Tibial nerve (tissue), 4 donors: ENCODE data around the gene HECTD1. TPM values are rescaled to one million over a fixed set of nuclear protein-coding genes. Genes with fewer than 3 reads are reported as not detected.
"Not testable (repeated sequence)": the region's sequence is repeated elsewhere in the genome, so short reads cannot be mapped to it uniquely, and the experiment has no call there.

Source experiments
- DNase-seq, 2 donors: peaks; one replicate each; pipeline ENCODE4 v3.0.0-alpha.2; 2019; ENCODE audit warnings: low spot score in 2 of 2
- H3K27ac ChIP-seq, 4 donors: fragments of 200-600 bp; sonication (generic) in 3 of 4; one replicate each; pipeline ENCODE4 v1.5.1; 2017 to 2019; ENCODE audit warnings: mild to moderate bottlenecking in 1 of 4
- H3K27me3 ChIP-seq, 2 donors: fragments of 200-600 bp; sonication (generic) in 1 of 2; one replicate each; pipeline versions ENCODE4 v1.5.1 to v1.6.0; 2017 to 2019
- H3K36me3 ChIP-seq, 3 donors: fragments of 200-600 bp; sonication (generic); one replicate each; pipeline ENCODE4 v1.5.1; 2018 to 2019
- H3K4me1 ChIP-seq, 4 donors: fragments of 200-600 bp; sonication (generic) in 3 of 4; one replicate each; pipeline ENCODE4 v1.5.1; 2017 to 2019
- H3K4me3 ChIP-seq, 4 donors: fragments of 200-600 bp; sonication (generic) in 3 of 4; one replicate each; pipeline ENCODE4 v1.5.1; 2017 to 2019; ENCODE audit warnings: mild to moderate bottlenecking in 1 of 4, moderate library complexity in 1 of 4
- H3K9me3 ChIP-seq, 4 donors: fragments of 200-600 bp; sonication (generic) in 3 of 4; one replicate each; pipeline ENCODE4 v1.5.1; 2017 to 2019
- EP300 ChIP-seq, 2 donors: sonication (generic); formaldehyde crosslinking; IDR thresholded peaks; one replicate each; pipeline ENCODE4 v1.6.1; 2017; ENCODE audit warnings: antibody characterized with exemption in 2 of 2, mild to moderate bottlenecking in 1 of 2
- POLR2A ChIP-seq, 2 donors: fragments of 450-650 bp; IDR thresholded peaks; one replicate each; pipeline ENCODE4 v1.6.1; 2017; ENCODE audit warnings: antibody characterized with exemption in 2 of 2, mild to moderate bottlenecking in 2 of 2, moderate library complexity in 2 of 2
- WGBS, 2 donors: methylation state at CpG; one replicate each; pipeline ENCODE4 v1.1.5; 2018; 5-methylcytosine and 5-hydroxymethylcytosine counted together
- total RNA-seq, 4 donors: library from RNA; depleted of rRNA; stranded (reverse); fragments of >200 nt; gene quantifications; one replicate each; pipeline ENCODE4 v1.1.0, GENCODE V29; 2016
- TF ChIP-seq, protein P1 (sequence below), 5 experiments: fragments of 200-600 bp in 3 of 5; fragments of 450-650 bp in 2 of 5; sonication (generic) in 3 of 5; IDR thresholded peaks; one replicate each; pipeline ENCODE4 v1.5.1; 2016 to 2019; ENCODE audit warnings: antibody characterized with exemption in 5 of 5, mild to moderate bottlenecking in 3 of 5, moderate library complexity in 2 of 5

HECTD1 gene
- total RNA-seq, 4 donors from 2014 or later: 183 to 225 (median 207) TPM

DNA sequence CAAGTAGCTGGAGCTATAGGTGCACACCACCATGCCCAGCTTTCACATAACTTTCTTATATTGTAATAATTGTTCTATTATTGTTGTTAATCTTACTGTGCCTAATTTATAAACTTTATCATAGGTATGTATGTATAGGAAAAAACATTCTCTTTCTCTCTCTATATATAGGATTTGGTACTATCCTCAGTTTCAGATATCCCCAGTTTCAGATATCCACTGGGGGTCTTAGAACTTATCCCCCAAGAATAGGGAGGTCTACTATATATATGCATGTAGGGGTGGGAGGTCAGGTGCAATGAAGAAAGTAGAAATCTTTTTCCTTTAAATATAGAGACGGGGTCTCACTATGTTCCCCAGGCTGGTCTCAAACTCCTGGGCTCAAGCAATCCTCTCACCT, 110.5 kb downstream of the HECTD1 start:
- peaks cover 8 to 56% (median 17%) of the 10 kb centered on the region in 3 donors for H3K36me3 ChIP-seq
- no peak for DNase-seq
- H3K4me3 ChIP-seq: no peak overlapping the region
- TF ChIP-seq EP300 (IDR thresholded peaks at IDR 0.05) (no peak), POLR2A (IDR thresholded peaks at IDR 0.05) (no peak)
- TF ChIP-seq, protein P1, sequence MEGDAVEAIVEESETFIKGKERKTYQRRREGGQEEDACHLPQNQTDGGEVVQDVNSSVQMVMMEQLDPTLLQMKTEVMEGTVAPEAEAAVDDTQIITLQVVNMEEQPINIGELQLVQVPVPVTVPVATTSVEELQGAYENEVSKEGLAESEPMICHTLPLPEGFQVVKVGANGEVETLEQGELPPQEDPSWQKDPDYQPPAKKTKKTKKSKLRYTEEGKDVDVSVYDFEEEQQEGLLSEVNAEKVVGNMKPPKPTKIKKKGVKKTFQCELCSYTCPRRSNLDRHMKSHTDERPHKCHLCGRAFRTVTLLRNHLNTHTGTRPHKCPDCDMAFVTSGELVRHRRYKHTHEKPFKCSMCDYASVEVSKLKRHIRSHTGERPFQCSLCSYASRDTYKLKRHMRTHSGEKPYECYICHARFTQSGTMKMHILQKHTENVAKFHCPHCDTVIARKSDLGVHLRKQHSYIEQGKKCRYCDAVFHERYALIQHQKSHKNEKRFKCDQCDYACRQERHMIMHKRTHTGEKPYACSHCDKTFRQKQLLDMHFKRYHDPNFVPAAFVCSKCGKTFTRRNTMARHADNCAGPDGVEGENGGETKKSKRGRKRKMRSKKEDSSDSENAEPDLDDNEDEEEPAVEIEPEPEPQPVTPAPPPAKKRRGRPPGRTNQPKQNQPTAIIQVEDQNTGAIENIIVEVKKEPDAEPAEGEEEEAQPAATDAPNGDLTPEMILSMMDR (IDR thresholded peaks at IDR 0.05): no peak
- no peaks in the 10 kb centered on the region for H3K9me3 ChIP-seq
- H3K27ac ChIP-seq: no peak overlapping the region
- 88 to 100% methylated on average over 1 of the region's 1 CpG for WGBS, 2 donors
- H3K4me1 ChIP-seq: peaks cover 0 to under 1% (median 0%) of the 10 kb centered on the region in 4 donors
- H3K27me3 ChIP-seq: no peaks in the 10 kb centered on the region

DNA sequence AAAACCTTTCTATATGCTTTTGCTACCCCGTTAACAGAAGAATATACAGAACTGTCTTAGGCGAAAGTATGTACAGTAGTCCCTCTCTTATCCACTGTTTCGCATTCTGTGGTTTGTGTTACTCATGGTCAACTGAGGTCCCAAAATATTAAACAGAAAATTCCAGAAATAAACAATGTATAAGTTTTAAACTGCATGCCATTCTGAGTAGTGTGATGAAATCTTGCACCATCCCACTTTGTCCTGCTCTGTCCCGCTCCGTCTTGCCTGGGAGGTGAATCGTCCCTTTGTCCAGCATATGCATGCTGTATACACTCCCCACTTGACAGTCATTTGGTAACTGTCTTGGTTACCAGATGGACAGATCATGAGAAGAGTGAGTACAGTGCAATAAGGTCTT, 111.3 kb downstream of the HECTD1 start:
- 82 to 84% methylated on average over 6 of the region's 6 CpGs for WGBS, 2 donors
- H3K9me3 ChIP-seq: no peaks in the 10 kb centered on the region

DNA sequence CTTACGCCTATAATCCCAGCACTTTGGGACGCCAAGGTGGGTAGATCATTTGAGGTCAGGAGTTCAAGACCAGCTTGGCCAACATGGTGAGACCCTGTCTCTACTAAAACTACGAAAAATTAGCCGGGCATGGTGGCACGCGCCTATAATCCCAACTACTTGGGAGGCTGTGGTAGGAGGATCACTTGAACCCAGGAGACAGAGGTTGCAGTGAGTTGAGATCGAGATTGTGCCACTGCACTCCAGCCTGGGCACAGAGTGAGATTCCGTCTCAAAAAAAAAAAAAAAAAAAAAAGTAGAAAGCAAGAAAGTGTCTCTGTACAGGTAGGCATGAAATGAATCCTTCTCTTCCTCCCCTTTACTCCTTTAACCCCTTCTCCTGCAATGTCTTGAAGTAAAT, 111.8 kb downstream of the HECTD1 start:
- not testable (repeated sequence) for H3K9me3 ChIP-seq, DNase-seq, H3K4me3 ChIP-seq, H3K27ac ChIP-seq, H3K27me3 ChIP-seq
- Histone ChIP-seq H3K4me1 (peaks cover 0 to 10% (median 4%) of the 10 kb centered on the region in 4 donors), H3K36me3 (peaks cover 4 to 43% (median 9%) of the 10 kb centered on the region in 3 donors)
- WGBS, 2 donors: 97 to 99% methylated on average over 8 of the region's 8 CpGs

More for the DNA sequence above, 111.3 kb downstream of the HECTD1 start:
- DNase-seq: no peak
- H3K27ac ChIP-seq: no peak overlapping the region
- TF ChIP-seq POLR2A (IDR thresholded peaks at IDR 0.05) (no peak), EP300 (IDR thresholded peaks at IDR 0.05) (no peak)
- TF ChIP-seq, protein P1 (IDR thresholded peaks at IDR 0.05): no peak
- H3K4me3 ChIP-seq: no peak overlapping the region
- peaks cover 6 to 48% (median 13%) of the 10 kb centered on the region in 3 donors for H3K36me3 ChIP-seq
- peaks cover 0 to 6% (median under 1%) of the 10 kb centered on the region in 4 donors for H3K4me1 ChIP-seq
- no peaks in the 10 kb centered on the region for H3K27me3 ChIP-seq

DNA sequence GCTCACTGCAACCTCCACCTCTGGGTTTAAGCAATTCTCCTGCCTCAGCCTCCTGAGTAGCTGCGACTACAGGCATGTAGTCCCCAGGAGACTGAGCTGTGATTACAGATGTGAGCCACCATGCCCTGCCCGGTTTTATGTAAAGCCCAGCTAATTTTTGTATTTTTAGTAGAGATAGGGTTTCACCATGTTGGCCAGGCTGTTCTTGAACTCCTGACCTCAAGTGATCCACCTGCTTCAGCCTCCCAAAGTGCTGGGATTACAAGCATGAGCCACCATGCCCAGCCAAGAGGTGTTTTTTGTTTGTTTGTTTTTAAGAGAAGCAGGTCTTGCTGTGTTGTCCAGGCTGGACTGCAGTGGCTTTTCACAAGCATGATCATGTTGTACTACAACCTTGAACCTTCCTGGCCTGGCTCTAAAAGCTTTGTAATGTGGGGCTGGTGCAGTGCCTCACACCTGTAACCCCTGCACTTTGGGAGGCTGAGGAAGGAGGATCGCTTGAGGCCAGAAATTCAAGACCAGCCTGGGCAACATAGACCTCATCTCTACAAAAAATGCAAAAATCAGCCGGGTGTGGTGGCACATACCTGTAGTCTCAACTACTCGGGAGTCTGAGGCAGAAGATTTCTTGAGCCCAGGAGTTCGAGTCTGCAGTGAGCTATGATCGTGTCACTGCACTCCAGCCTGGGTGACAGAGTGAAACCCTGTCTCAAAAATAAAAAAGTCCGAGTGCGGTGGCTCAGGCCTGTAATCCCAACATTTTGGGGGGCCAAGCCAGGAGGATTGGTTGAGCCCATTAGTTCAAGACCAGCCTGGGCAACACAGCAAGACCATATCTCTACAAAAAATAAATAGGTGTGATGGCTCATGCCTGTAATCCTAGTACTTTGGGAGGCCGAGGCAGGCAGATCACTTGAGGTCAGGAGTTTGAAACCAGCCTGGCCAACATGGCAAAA, 113.4 kb downstream of the HECTD1 start:
- not testable (repeated sequence) for H3K4me3 ChIP-seq, H3K27me3 ChIP-seq, DNase-seq, H3K27ac ChIP-seq, H3K9me3 ChIP-seq
- 92% methylated on average over 10 of the region's 10 CpGs for WGBS, 2 donors
- Histone ChIP-seq H3K36me3 (peaks cover 0 to 28% (median 0%) of the 10 kb centered on the region in 3 donors), H3K4me1 (peaks cover 0 to 15% (median 8%) of the 10 kb centered on the region in 4 donors)

DNA sequence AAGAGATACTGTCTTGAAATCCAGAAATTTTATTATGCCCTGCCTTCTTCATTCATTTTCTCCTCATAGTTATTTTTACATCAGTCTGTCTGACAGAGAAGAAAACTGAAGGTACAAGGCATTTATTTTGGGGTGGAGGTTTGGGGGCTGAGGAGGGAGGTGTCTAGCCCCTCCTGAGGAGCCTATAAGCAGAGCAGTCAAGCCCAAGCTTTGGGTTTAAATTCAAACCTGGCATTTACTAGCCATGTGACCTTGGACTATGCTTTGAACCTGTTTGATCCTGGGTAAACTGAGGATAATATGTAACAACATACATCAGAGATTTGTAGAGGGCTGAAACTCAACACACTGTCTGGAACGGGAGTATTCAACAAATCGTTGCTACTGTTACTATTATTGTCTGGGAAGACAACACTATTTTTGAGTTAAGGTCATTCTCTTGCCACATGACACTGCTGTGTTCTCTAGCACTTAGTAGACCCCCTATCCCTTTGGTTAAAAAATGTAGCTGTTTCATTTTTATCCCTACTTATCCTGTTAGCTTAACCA, 115.4 kb downstream of the HECTD1 start:
- Histone ChIP-seq H3K27me3 (no peaks in the 10 kb centered on the region), H3K36me3 (peaks cover 0 to 13% (median 0%) of the 10 kb centered on the region in 3 donors), H3K9me3 (no peaks in the 10 kb centered on the region), H3K4me1 (peaks cover 0 to 15% (median 8%) of the 10 kb centered on the region in 4 donors), H3K27ac (peak overlapping the region in 3 of 4 donors; percentile 7 to 90 (median 12)), H3K4me3 (no peak overlapping the region)
- no peak for DNase-seq
- TF ChIP-seq EP300 (IDR thresholded peaks at IDR 0.05) (no peak), POLR2A (IDR thresholded peaks at IDR 0.05) (no peak)
- TF ChIP-seq, protein P1 (IDR thresholded peaks at IDR 0.05): no peak
- WGBS, 2 donors: 79% methylated on average over 2 of the region's 2 CpGs
